Ureter (tissue), 1 donor: ENCODE results near the gene REPS1. TPM values are rescaled to one million over a fixed set of nuclear protein-coding genes. Genes with fewer than 3 reads are reported as not detected.
"Not testable (repeated sequence)": the region's sequence is repeated elsewhere in the genome, so short reads cannot be mapped to it uniquely, and the experiment has no call there.

ENCODE experiments used
- DNase-seq: peaks from one replicate; pipeline ENCODE4 v3.0.0-alpha.2; 2020; ENCODE audit warnings: low spot score
- total RNA-seq: library from RNA; stranded (reverse); gene quantifications from one replicate; pipeline ENCODE4 v1.2.4, GENCODE V29; 2023
- donor health status: DM: yes; HTN: yes; CAD: no.

REPS1 gene, protein sequence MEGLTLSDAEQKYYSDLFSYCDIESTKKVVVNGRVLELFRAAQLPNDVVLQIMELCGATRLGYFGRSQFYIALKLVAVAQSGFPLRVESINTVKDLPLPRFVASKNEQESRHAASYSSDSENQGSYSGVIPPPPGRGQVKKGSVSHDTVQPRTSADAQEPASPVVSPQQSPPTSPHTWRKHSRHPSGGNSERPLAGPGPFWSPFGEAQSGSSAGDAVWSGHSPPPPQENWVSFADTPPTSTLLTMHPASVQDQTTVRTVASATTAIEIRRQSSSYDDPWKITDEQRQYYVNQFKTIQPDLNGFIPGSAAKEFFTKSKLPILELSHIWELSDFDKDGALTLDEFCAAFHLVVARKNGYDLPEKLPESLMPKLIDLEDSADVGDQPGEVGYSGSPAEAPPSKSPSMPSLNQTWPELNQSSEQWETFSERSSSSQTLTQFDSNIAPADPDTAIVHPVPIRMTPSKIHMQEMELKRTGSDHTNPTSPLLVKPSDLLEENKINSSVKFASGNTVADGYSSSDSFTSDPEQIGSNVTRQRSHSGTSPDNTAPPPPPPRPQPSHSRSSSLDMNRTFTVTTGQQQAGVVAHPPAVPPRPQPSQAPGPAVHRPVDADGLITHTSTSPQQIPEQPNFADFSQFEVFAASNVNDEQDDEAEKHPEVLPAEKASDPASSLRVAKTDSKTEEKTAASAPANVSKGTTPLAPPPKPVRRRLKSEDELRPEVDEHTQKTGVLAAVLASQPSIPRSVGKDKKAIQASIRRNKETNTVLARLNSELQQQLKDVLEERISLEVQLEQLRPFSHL
- 89.5 TPM for total RNA-seq

DNA sequence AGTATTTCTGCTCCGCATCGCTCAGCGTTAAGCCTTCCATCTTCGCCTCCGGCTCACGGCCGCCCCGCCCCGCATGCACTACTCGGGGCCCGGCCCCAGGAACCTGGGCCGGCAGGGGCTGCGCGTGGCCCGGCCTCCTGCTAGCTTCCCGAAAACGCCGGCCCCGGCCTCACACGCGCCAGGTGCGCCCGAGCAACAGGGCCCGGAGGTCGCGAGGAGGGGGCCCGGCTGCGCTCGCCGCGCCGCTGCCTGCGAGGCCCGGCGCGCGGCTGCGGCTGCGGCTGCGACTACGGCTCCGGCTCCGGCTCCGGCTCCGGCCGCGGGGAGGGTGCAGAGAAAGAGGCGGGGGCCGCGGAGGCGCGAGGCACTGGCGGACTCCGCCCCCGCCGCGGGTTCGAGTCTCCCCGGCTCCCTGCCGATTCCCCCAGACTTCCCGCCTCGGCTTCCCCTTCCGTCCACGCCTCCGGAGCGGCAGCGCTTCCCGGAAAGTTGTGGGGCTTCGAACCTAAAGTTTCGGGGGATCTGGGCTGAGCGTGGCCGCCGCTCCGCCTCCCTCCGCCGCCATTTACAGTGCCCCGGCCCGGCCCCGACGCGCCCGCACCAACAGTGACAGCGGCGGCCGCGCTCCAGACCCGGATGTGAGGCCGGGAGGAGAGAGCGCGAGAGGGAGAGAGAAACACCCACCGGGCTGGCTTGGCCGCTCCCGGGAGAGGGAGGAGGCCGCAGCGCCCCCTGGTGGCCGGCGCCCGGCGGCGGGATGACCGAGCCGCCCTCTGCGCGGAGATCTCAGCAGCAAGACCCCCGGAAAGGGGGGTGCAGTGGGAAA is at the start of gene REPS1:
Gene REPS1 (minus strand): TSS at position 611 of the 826 bp plus-strand sequence. CDS start 571 bp downstream, at position 40.
- DNase-seq, result peak; percentile 92

- no peak for DNase-seq
Observed at GRCh38 chr6:139037490-139037889, 49.4 kb upstream of the REPS1 start.

- no peak for DNase-seq
Observed at GRCh38 chr6:139030228-139030963, 42.3 kb upstream of the REPS1 start.

DNA sequence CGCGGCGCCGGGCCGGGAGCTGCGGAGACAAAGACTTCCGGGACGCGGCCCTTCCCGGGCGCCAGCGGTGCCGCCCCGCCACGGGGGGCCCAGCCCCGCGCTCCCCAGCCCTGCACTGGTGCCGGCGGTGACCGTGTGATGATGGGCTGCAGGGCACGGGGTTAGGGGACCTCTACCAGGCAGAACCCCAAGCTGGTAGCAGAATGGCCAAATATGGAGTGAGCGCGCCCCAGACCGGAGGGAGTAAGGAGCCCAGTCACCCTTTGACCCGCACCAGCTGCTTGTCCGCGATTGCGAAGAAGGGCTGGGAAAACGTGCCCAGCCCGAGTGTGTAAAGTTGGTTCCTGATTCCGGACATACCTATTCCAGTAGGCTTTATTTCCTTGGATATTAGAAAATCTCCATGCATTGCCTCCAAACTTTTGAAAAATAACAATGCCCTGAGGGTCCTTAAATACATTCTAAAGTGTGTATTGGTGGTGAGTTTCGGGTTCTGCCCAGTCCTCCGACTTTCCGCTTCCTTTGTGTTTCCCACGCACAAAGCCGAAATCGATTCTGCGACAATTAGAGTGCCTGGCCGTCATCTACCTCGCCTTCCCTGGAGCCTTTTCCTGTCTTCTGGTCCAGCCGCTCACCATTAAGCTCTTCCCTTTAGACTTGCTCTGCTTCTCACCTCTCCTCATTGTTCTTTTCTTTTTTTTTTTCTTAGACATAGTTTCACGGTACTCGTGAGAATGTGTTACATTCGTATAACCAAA is 41.6 kb upstream of the REPS1 start:
- DNase-seq, result peak; percentile 68

DNA sequence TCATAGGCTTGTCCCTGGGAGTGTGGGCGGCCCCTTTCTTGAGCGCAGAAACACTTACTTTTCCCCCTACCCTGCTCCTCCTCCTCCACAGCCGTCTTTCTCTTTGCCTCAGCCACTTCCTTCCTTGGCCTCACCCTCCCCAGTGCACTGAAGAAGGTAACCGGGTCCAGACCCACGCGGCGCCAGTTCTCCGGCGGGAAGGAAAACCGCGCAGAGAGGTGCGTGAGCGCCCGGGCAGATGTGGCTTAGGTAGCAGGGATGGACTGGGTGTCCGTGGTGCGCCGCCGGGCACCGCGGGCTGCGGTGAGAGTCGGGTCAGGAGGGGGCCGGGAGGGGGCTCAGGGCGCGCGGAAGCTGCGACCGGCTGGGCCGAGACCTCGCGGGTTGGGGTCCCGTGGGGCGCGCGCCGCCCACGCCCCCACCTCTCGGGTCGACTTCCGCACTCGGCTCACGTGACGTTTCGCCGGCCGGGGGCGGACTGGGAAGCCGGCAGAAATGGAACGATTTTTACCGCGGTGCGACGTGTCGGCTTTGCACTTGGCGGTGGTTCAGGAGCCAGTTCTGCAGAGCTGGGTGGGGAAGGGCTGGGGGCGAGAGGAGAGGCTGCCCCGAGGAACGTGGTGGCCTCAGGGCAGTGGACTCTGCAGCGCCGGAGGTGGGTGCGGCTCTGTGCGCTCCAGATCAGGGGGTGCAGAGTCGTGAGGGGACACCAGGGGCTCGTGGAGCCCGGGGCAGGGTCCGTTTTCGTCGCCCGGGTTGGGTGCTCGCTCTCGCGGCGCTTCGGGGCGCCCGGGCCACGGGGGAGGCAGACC is 40.8 kb upstream of the REPS1 start, which contains the start of gene ABRACL:
Gene ABRACL (plus strand): TSS at position 88 of the 812 bp plus-strand sequence. CDS start 5,416 bp downstream, outside the sequence.
- DNase-seq, result peak; percentile 73

DNA sequence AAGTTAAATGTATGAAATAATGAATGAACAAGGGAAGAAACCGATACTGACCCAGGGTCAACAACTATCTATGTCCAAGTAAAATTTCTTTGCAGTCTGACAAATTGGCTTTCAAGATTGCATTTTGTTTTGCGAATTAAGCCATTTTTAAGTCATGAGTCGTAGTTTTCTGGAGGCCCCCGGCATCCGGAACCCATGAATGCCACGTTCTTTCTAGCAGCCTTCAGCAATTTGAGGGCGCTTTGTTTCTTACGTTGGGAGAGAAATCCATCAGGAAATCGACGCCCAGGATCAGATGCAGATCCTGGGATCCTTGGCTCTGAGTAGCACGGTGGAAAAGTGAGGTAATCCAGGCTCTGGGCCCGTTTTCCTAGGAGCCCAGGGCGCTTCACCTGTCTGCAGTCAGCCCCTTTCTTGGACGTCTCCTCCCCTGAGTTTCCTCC is 40.2 kb upstream of the REPS1 start:
- no peak for DNase-seq

- DNase-seq, result peak; percentile 45
Observed at GRCh38 chr6:139027620-139028182, 39.6 kb upstream of the REPS1 start.

DNA sequence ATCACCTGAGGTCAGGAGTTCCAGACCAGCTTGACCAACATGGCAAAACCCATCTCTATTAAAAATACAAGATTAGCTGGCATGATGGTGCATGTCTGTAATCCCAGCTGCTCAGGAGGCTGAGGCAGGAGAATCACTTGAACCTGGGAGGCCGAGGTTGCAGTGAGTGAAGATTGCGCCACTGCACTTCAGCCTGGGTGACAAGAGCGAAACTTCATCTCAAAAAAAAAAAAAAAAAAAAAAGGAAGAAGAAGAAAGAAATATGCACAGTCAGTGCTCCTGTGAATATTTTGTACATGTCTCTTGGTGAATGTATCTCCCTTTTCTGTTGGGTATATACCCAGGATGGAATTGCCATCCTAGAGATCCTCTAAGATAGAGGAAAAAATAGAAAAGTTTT is 37.4 kb upstream of the REPS1 start:
- not testable (repeated sequence) for DNase-seq

- DNase-seq, result no peak
Observed at GRCh38 chr6:139020689-139021088, 32.6 kb upstream of the REPS1 start.

- DNase-seq, result no peak
Observed at GRCh38 chr6:139019722-139020121, 31.7 kb upstream of the REPS1 start.

DNA sequence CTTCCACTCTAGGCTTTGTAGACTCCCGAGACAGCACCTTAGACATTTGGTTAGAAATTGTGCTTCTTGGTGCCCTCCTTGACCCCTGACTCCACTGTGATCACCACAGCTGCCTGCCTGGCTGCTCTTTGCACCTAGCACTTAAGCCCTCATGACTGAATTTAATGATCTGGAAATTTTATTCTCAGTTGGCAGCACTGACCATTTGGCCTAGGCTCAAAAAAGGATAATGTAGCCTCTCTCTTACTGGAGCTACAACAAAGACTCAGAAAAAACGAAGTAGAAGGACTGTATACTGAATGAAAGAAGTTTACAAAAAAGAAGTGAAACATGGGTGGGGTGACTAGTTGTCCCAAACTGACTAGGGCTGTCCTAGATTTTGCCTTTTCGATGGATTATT is 29.2 kb upstream of the REPS1 start:
- DNase-seq, result no peak

GRCh38 chr6:139016337-139017213 is 28.5 kb upstream of the REPS1 start:
- no peak for DNase-seq

DNA sequence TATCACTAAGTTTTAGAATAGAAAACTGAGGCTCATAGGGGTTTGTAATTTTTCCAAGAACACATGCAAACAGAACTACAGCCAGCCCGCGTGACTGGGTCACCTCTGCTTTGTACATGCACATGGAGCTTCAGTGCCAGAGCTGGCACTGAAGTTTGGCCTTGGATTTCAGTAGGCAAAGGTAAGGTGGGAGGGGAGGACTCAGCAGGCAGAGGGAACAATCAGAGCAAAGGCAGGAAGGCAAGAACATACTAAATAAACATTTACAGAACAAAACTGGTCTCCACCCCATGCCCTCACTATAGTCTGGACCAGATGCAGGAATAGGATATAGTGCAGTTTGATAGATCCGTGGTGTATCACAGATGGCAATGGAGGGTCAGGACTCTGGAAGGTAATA is 26.9 kb upstream of the REPS1 start:
- no peak for DNase-seq

- no peak for DNase-seq
Observed at GRCh38 chr6:139013185-139013800, 25.2 kb upstream of the REPS1 start.

GRCh38 chr6:139011980-139012379 is 23.9 kb upstream of the REPS1 start:
- no peak for DNase-seq

DNA sequence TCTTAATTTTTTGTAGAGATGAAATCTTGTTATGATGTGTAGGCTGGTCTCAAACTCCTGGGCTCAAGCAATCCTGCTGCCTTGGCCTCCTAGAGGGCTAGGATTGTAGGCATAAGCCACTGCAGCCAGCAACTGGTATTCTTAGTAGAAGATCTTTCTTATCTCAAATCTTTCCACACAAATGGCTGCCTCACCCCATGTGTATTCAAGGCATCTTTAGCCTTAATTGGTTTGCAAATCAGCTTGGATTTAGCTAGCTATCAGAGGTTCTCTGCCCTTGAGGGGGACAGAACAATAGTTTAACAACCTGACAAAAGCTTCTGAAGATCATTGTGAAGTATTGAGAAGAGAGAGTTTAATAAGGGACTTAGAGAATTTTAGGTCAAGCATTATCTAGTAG is 22.6 kb upstream of the REPS1 start:
- DNase-seq, result no peak

- DNase-seq, result no peak
Observed at GRCh38 chr6:139008117-139008516, 20.1 kb upstream of the REPS1 start.

GRCh38 chr6:139007428-139007827 is 19.4 kb upstream of the REPS1 start:
- no peak for DNase-seq
